GM23248 (cell line): ENCODE data around the gene VCL. TPM values are rescaled to one million over a fixed set of nuclear protein-coding genes. Genes with fewer than 3 reads are reported as not detected.
"Not testable (repeated sequence)": the region's sequence is repeated elsewhere in the genome, so short reads cannot be mapped to it uniquely, and the experiment has no call there.

Experiments used
- DNase-seq: peaks from one replicate; pipeline ENCODE4 v3.0.0-alpha.2; 2015
- H2AFZ ChIP-seq: fragments of 200-600 bp; sonication (generic); 2 replicates; pipeline ENCODE4 v1.6.1; 2016; ENCODE audit warnings: antibody characterized with exemption
- H3F3A ChIP-seq: fragments of 200-600 bp; sonication (generic); 2 replicates; pipeline ENCODE4 v1.6.1; 2016; ENCODE audit warnings: mild to moderate bottlenecking, antibody characterized with exemption, mixed run types; ENCODE audit not compliant: insufficient read depth
- H3K27ac ChIP-seq: fragments of 200-600 bp; sonication (generic); 2 replicates; pipeline ENCODE4 v1.5.1; 2016; ENCODE audit warnings: mild to moderate bottlenecking
- H3K27me3 ChIP-seq: fragments of 200-600 bp; sonication (generic); replicated peaks from 2 replicates; pipeline ENCODE4 v1.6.1; 2016; ENCODE audit warnings: mild to moderate bottlenecking; ENCODE audit not compliant: insufficient read depth
- H3K36me3 ChIP-seq: fragments of 200-600 bp; sonication (generic); 2 replicates; pipeline ENCODE4 v1.6.1; 2016; ENCODE audit warnings: low read depth, mild to moderate bottlenecking
- H3K4me1 ChIP-seq: fragments of 200-600 bp; sonication (generic); 2 replicates; pipeline ENCODE4 v1.6.1; 2016; ENCODE audit warnings: mild to moderate bottlenecking; ENCODE audit not compliant: insufficient read depth
- H3K4me2 ChIP-seq: fragments of 200-600 bp; sonication (generic); one replicate; pipeline ENCODE4 v1.6.1; 2016; ENCODE audit warnings: mild to moderate bottlenecking; ENCODE audit not compliant: unreplicated experiment
- H3K4me3 ChIP-seq: fragments of 200-600 bp; sonication (generic); 2 replicates; pipeline ENCODE4 v1.5.1; 2016; ENCODE audit warnings: mild to moderate bottlenecking
- H3K79me2 ChIP-seq: fragments of 200-600 bp; sonication (generic); 2 replicates; pipeline ENCODE4 v1.6.1; 2016; ENCODE audit warnings: mild to moderate bottlenecking; ENCODE audit not compliant: insufficient read depth
- H3K9ac ChIP-seq: fragments of 200-600 bp; sonication (generic); 2 replicates; pipeline ENCODE4 v1.6.1; 2016; ENCODE audit warnings: mild to moderate bottlenecking
- H3K9me2 ChIP-seq: fragments of 200-600 bp; sonication (generic); 2 replicates; pipeline ENCODE4 v1.6.1; 2016; ENCODE audit warnings: mixed run types, mild to moderate bottlenecking, moderate library complexity; ENCODE audit not compliant: insufficient read depth
- H3K9me3 ChIP-seq: fragments of 200-600 bp; sonication (generic); one replicate; pipeline ENCODE4 v1.6.1; 2017; ENCODE audit warnings: low read depth
- H4K20me1 ChIP-seq: fragments of 200-600 bp; sonication (generic); 2 replicates; pipeline ENCODE4 v1.6.0; 2016; ENCODE audit not compliant: insufficient read depth
- EZH2 ChIP-seq: fragments of 200-600 bp; sonication (generic); IDR thresholded peaks from 2 replicates; pipeline ENCODE4 v1.6.1; 2018; ENCODE audit warnings: antibody characterized with exemption, mild to moderate bottlenecking; ENCODE audit not compliant: insufficient read depth, poor library complexity, severe bottlenecking
- EZH2phosphoT487 ChIP-seq: fragments of 200-600 bp; sonication (generic); IDR thresholded peaks from 2 replicates; pipeline ENCODE4 v1.6.1; 2018; ENCODE audit warnings: antibody characterized with exemption, moderate library complexity, mild to moderate bottlenecking, low read depth; ENCODE audit not compliant: insufficient read depth
- WGBS, 2 experiments: methylation state at CpG; one replicate each; pipeline ENCODE4 v1.1.6; 2015 to 2017; ENCODE audit warnings: low lambda C conversion rate in 2 of 2, low coverage in 1 of 2; ENCODE audit errors: missing lambda C conversion rate in 2 of 2; 5-methylcytosine and 5-hydroxymethylcytosine counted together
- in situ Hi-C: fragments of 300-500 bp; cut with MboI; formaldehyde crosslinking; loops from 2 replicates; pipeline ENCODE4 v1.15.0; 2020
- polyA plus RNA-seq: library from polyadenylated mRNA; unstranded; fragments of >200 nt; fragmentation: Nextera tagmentation; extraction: Ambion mirVana; gene quantifications from 2 replicates; pipeline ENCODE4 v1.2.1, GENCODE V29; 2016
- total RNA-seq: library from RNA; depleted of rRNA; stranded (reverse); fragments of >200 nt; shearing (Covaris generic); gene quantifications from 2 replicates; pipeline ENCODE4 v1.2.3, GENCODE V29; 2014

VCL gene
- total and polyA plus RNA-seq, 2 experiments from 2014 or later = 177 to 235 TPM

GRCh38 chr10:73998623-73998928 lies 660 bp downstream of the VCL start:
- Histone ChIP-seq H3K79me2 (peaks cover 56% of the 10 kb centered on the region), H3K4me1 (peaks cover 36% of the 10 kb centered on the region), H4K20me1 (no peaks in the 10 kb centered on the region; the same call in 1 of the 2 replicates), H3K9me3 (no peaks in the 10 kb centered on the region), H3K4me3 (peak overlapping the region; percentile 99), H3K36me3 (peaks cover 7% of the 10 kb centered on the region; the same call in 1 of the 2 replicates), H3K4me2 (peak overlapping the region; percentile 97), H3K9ac (peak overlapping the region; percentile 88), H2AFZ (peak overlapping the region; percentile 35; the same call in 1 of the 2 replicates), H3F3A (peaks cover 42% of the 10 kb centered on the region), H3K27me3 (no peaks in the 10 kb centered on the region), H3K9me2 (no peaks in the 10 kb centered on the region), H3K27ac (peak overlapping the region; percentile 81)
- no peak for TF ChIP-seq EZH2phosphoT487
- TF ChIP-seq EZH2 = no peak
- WGBS, 2 experiments = 1 to 2% methylated on average over 17 to 21 of the region's 21 CpGs
- DNase-seq = no peak
- in situ Hi-C loops = no loop called here

GRCh38 chr10:73998929-73999691 lies 1.2 kb downstream of the VCL start:
- no peak for TF ChIP-seq EZH2phosphoT487
- H3K9ac ChIP-seq = peak overlapping the region; percentile 88
- H3K4me3 ChIP-seq = peak overlapping the region; percentile 99
- peak; percentile 89 for DNase-seq
- in situ Hi-C loops = no loop called here
- H3K36me3 ChIP-seq = peaks cover 7% of the 10 kb centered on the region; the same call in 1 of the 2 replicates
- H2AFZ ChIP-seq = peak overlapping the region; percentile 35; the same call in 1 of the 2 replicates
- peaks cover 62% of the 10 kb centered on the region for H3K79me2 ChIP-seq
- 1 to 2% methylated on average over 12 to 14 of the region's 14 CpGs for WGBS, 2 experiments
- H3K9me3 ChIP-seq = no peaks in the 10 kb centered on the region
- peaks cover 40% of the 10 kb centered on the region for H3K4me1 ChIP-seq
- H4K20me1 ChIP-seq = no peaks in the 10 kb centered on the region; the same call in 1 of the 2 replicates
- H3F3A ChIP-seq = peaks cover 46% of the 10 kb centered on the region
- no peaks in the 10 kb centered on the region for H3K9me2 ChIP-seq
- H3K27me3 ChIP-seq = no peaks in the 10 kb centered on the region
- H3K27ac ChIP-seq = peak overlapping the region; percentile 81
- peak overlapping the region; percentile 97 for H3K4me2 ChIP-seq

GRCh38 chr10:73999703-74000102 lies 1.8 kb downstream of the VCL start:
- H3K36me3 ChIP-seq = peaks cover 7% of the 10 kb centered on the region; the same call in 1 of the 2 replicates
- H3K4me2 ChIP-seq = peak overlapping the region; percentile 97
- peaks cover 44% of the 10 kb centered on the region for H3K4me1 ChIP-seq
- peak; percentile 74 for DNase-seq
- H3K27me3 ChIP-seq = no peaks in the 10 kb centered on the region
- no peaks in the 10 kb centered on the region; the same call in 1 of the 2 replicates for H4K20me1 ChIP-seq
- H2AFZ ChIP-seq = no peak overlapping the region; the same call in 1 of the 2 replicates
- H3K4me3 ChIP-seq = peak overlapping the region; percentile 99
- H3K9me3 ChIP-seq = no peaks in the 10 kb centered on the region
- 0 to 5% methylated on average over 1 of the region's 1 CpG for WGBS, 2 experiments
- in situ Hi-C loops = no loop called here
- TF ChIP-seq EZH2phosphoT487 (no peak), EZH2 (no peak)
- H3F3A ChIP-seq = peaks cover 50% of the 10 kb centered on the region
- H3K9ac ChIP-seq = peak overlapping the region; percentile 88
- peaks cover 68% of the 10 kb centered on the region for H3K79me2 ChIP-seq
- H3K27ac ChIP-seq = peak overlapping the region; percentile 81
- H3K9me2 ChIP-seq = no peaks in the 10 kb centered on the region

GRCh38 chr10:74000244-74000643 lies 2.3 kb downstream of the VCL start:
- Histone ChIP-seq H3K27ac (peak overlapping the region; percentile 81), H3K9ac (peak overlapping the region; percentile 88), H3K4me2 (peak overlapping the region; percentile 97), H3K4me1 (peaks cover 50% of the 10 kb centered on the region), H3K4me3 (peak overlapping the region; percentile 99), H3F3A (peaks cover 50% of the 10 kb centered on the region), H3K79me2 (peaks cover 73% of the 10 kb centered on the region)
- H4K20me1 ChIP-seq, H2AFZ ChIP-seq, H3K27me3 ChIP-seq, DNase-seq, H3K36me3 ChIP-seq, H3K9me3 ChIP-seq, H3K9me2 ChIP-seq, in situ Hi-C loops: not testable (repeated sequence)
- 68 to 72% methylated on average over 11 of the region's 11 CpGs for WGBS, 2 experiments
